ENCODE data around the gene KRTAP7-1.

Gene KRTAP7-1, protein sequence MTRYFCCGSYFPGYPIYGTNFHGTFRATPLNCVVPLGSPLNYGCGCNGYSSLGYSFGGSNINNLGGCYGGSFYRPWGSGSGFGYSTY

GRCh38 chr21:30829659-30830058 lies at the start of gene KRTAP7-1:
Gene KRTAP7-1, minus strand, starts transcription at chr21:30829759. Its CDS starts 61 bp downstream, at chr21:30829698.
- DNase-seq, result no peak

GRCh38 chr21:30874526-30874925 lies 45.0 kb upstream of the KRTAP7-1 start:
- DNase-seq, result no peak

DNA sequence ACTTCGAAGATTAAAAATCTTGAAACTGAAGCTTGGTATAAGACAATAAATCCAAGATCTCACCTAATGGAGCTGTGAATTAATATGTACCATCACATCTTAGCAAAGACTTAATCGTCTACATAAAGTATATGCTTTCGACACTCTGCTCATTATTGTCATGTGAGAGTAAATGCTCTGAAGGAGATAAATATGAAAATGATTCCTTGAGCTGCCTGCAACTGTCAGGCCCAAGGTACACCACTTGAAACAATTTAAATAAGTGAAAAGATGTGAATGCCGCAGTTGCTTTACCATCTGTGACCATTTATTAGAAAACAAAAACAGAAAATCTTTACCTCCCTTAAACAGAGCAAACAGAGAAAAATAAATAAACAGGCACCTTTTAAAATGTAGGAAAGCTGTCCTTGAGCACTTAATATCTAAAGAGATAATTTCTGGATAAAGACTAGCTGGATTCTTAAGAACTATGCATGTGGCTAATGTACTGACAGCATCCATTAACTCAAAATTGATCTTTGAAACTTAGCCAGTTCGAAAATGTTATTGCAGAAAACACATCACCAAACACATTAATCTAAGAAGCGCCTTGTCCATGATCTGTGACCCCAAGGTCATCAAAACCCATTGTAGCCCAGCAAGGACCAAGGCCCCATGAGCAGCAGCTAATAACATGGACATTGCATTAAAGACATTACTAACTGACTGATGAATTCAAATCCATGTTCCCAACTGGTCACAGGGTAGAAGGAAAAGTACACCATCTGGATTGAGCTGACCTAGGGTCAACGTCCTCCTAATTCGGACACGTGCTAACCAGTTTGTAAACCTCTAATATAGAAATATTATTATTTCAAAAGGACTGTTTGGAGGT lies 18.3 kb upstream of the KRTAP7-1 start:
- no peak for DNase-seq

- no peak for DNase-seq
Measured at GRCh38 chr21:30842990-30843389, 13.4 kb upstream of the KRTAP7-1 start.

- no peak for DNase-seq
Measured at GRCh38 chr21:30839304-30839703, 9.7 kb upstream of the KRTAP7-1 start.

DNA sequence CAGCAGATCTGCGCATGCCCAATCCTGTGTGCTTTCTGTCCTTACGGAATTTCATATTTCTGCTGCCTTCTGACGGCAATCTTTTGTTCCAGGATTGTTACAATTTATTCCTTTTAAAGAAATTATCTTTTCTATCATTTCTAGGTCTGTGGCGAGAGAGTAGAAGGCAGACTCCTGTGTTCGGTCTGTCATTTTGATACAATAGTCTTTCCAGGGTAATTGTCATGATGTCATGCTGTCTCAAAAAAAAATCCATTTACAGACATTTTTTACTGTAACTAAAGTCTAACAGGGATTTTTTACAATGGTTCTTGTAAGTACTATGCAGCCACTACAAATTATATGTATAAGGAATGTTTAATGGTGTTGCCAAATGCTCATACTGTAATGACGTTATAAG lies 9.0 kb upstream of the KRTAP7-1 start:
- no peak for DNase-seq

DNA sequence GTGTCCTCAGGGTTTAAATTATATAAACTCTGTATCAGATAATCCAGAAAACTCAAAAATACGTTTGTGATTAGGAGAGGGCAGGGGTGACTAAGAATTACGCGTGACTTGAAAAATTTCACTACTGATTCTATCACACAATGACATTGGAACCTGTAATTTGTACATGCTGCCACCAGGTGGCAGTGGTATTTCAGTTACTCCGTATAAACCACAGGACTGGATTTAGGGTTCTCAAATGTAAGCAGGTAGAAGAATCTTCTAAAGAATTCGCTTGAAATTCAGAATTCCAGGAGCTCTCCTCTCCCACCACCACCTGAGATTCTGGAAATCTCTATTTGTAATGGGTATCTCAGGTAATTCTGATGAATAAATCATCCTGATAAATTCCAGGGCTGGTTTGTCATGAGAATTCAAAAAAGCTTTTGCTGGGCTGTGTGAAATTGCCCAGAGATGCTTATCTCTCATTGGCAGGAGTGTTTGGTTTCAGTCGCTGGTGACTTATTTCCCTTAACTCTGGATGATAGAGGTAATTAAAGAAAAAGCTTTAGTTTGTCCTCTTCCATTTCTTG lies 1.7 kb upstream of the KRTAP7-1 start:
- peak; percentile 1 for DNase-seq

DNA sequence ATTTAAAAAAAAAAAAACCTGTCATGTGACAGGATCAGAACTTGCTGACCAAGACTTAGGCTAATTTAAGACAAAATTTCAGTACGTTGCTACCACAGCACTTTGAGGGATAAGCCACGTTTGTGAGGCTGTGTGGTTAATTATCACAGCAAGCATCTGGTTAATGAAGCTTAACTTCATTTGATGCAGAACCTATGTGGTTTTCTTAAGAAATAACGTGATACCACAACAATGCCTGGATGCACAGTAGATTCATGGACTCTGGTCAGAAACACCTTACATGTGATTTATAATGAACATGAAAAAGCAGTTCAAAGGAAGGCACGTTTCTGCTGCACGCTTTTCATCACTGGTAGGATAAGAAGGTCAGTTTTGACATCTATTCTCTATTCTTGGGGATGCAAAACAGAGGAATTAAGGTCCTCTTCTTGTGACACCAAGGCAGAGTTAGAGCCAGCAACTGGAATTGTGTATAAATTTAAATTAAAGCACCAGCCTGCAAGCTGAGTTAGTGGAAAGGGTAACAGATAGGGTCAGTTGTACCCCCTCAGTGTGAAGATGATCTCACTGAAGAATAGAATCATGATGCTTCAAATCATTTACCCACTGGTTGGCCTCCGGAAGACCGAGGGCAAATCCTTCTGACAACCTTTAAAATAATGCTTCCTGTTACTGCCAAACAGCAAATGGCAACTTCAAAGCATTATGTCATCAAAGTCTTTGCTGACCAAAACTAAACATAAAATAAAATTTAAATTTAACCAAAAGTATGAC lies 10.5 kb downstream of the KRTAP7-1 start:
- DNase-seq, result no peak

- no peak for DNase-seq
Measured at GRCh38 chr21:30813174-30813573, 16.4 kb downstream of the KRTAP7-1 start, which contains the start of gene KRTAP8-1. Gene KRTAP8-1, minus strand, starts transcription at chr21:30813274. Its CDS starts 54 bp downstream, at chr21:30813220.

DNA sequence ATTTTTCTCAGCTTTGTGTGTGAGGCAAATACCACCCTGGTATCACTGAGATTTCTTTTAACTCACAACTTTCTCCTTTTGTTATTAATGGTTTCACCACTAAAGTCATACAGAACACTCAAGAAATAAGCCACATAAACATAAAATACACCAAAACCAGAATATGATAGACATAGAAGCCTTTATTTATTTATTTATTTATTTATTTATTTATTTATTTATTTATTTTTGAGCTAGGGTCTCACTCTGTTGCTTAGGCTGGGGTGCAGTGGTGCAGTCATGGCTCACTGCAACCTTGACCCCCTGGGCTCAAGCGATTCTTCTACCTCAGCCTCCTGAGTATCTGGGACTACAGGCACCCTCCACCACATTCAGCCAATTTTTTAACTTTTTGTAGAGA lies 29.0 kb downstream of the KRTAP7-1 start:
- DNase-seq, result no peak

DNA sequence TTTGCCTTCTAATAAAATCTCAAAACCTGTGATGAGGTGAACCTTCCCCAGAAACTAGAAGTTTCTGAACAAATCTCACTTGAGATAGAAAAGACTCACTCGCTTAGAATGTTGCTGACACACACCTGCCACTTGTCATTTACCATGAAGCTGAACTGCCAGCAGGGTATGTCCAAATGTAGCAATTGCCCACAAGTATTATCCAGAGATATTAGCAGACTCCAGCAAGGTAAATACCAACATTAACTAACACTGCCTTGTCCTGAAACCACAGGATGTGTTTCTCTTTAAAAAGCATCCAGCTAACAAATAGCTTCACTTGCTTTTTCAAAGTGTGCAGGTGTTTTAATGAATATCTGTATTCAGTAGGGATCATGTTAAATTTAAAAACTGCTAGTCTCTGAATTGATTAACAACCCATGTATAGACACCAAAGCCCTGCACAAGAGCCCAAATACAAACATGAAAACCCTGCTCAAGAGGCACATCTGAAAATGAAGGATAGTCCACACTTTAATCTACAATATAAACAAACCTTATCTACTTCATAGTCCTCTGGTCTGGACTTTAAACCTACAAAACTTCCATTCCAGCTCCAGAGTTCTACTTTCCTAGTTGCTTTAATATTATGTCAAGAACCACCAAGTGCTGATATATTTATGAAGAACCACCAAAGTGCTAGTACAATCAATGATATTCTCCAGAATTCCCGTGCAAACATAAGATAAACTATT lies 35.8 kb downstream of the KRTAP7-1 start:
- no peak for DNase-seq

- no peak for DNase-seq
Measured at GRCh38 chr21:30779249-30779648, 50.3 kb downstream of the KRTAP7-1 start.

Measured in NCI-H345 (cell line).